ENCODE results near the gene SRR. TPM values are rescaled to one million over a fixed set of nuclear protein-coding genes. Genes with fewer than 3 reads are reported as not detected.

The SRR gene
- total RNA-seq, 2 donors from 2014 or later, result 10.5 to 20.8 TPM

- no peak for DNase-seq (ENCODE audit: low spot score)
- Histone ChIP-seq H3K9me3 (no peaks in the 10 kb centered on the region), H3K4me1 (ENCODE audit: control insufficient read depth in 1 of 2, low read depth in 2 of 2) (no peaks in the 10 kb centered on the region), H3K4me3 (no peak overlapping the region), H3K36me3 (peaks cover 4% of the 10 kb centered on the region), H3K27ac (no peak overlapping the region), H3K27me3 (replicated peaks; ENCODE audit: insufficient read depth) (no peaks in the 10 kb centered on the region)
- TF ChIP-seq CTCF (IDR thresholded peaks at IDR 0.05), result no peak
- ATAC-seq (ENCODE audit: insufficient number of reproducible peaks, low FRiP score, low read depth), result no peak
Observed at GRCh38 chr17:2372681-2373080, 68.9 kb downstream of the SRR start.

GRCh38 chr17:2373179-2373578, 69.4 kb downstream of the SRR start:
- Histone ChIP-seq H3K27ac (no peak overlapping the region), H3K36me3 (peaks cover 4% of the 10 kb centered on the region)

More at GRCh38 chr17:2373179-2373578, 69.4 kb downstream of the SRR start:
- Histone ChIP-seq H3K4me1 (ENCODE audit: control insufficient read depth in 1 of 2, low read depth in 2 of 2) (no peaks in the 10 kb centered on the region), H3K4me3 (no peak overlapping the region), H3K9me3 (no peaks in the 10 kb centered on the region), H3K27me3 (replicated peaks; ENCODE audit: insufficient read depth) (no peaks in the 10 kb centered on the region)
- ATAC-seq (ENCODE audit: insufficient number of reproducible peaks, low FRiP score, low read depth) (no peak), DNase-seq (ENCODE audit: low spot score) (no peak)
- TF ChIP-seq CTCF (IDR thresholded peaks at IDR 0.05), result no peak

Other genes starting within 250 kb of the SRR start
- 10 to 100 TPM; 38.3 to 53.9 TPM for gene HIC1, start 248.8 kb upstream of the SRR start, total RNA-seq
- gene SMG6, start 165 bp upstream of the SRR start, total RNA-seq, result 10 to 100 TPM; 33.2 to 82.9 TPM
- 10 to 100 TPM; 36.0 to 63.2 TPM for gene TSR1, start 32.5 kb downstream of the SRR start, total RNA-seq
- gene SGSM2, start 33.6 kb downstream of the SRR start, total RNA-seq, result 10 to 100 TPM; 58.1 to 70.3 TPM
- gene MNT, start 97.1 kb downstream of the SRR start, total RNA-seq, result 10 to 100 TPM; 17.9 to 27.1 TPM
- 10 to 100 TPM; 37.6 to 37.9 TPM for gene METTL16, start 207.9 kb downstream of the SRR start, total RNA-seq